Aorta (tissue), 5 donors: ENCODE results near the gene LRFN4. TPM values are rescaled to one million over a fixed set of nuclear protein-coding genes. Genes with fewer than 3 reads are reported as not detected.

Experiments used
- ATAC-seq: fragments of 200-7000 bp; cut with Tn5 transposase; one replicate; pipeline ENCODE4 v1.9.1; 2022; ENCODE audit warnings: moderate library complexity; ENCODE audit not compliant: low FRiP score
- DNase-seq, 2 donors: peaks; one replicate each; pipeline ENCODE4 v3.0.0-alpha.2; 2020
- H3K27ac ChIP-seq, 2 donors: one replicate each; pipeline ENCODE4 v1.5.1; 2013; ENCODE audit warnings: low read length in 2 of 2, mild to moderate bottlenecking in 2 of 2, moderate library complexity in 2 of 2, control low read depth in 1 of 2, inconsistent platforms in 1 of 2, low read depth in 1 of 2
- H3K27me3 ChIP-seq, 2 donors: one replicate each; pipeline ENCODE4 v1.6.1; 2013; ENCODE audit warnings: control low read depth in 1 of 2, low read length in 1 of 2, mild to moderate bottlenecking in 1 of 2, moderate library complexity in 1 of 2; ENCODE audit not compliant: insufficient read depth in 2 of 2, control insufficient read depth in 1 of 2
- H3K36me3 ChIP-seq, 2 donors: one replicate each; pipeline ENCODE4 v1.6.1; 2013; ENCODE audit warnings: control low read depth in 1 of 2, low read length in 1 of 2, mild to moderate bottlenecking in 1 of 2; ENCODE audit not compliant: insufficient read depth in 2 of 2, control insufficient read depth in 1 of 2
- H3K4me1 ChIP-seq, 2 donors: one replicate each; pipeline ENCODE4 v1.6.1; 2013; ENCODE audit warnings: low read length in 2 of 2, control low read depth in 1 of 2, mild to moderate bottlenecking in 1 of 2, moderate library complexity in 1 of 2; ENCODE audit not compliant: insufficient read depth in 2 of 2, control insufficient read depth in 1 of 2
- H3K4me3 ChIP-seq, 2 donors: one replicate each; pipeline ENCODE4 v1.5.1; 2013; ENCODE audit warnings: low read length in 2 of 2, control low read depth in 1 of 2, mild to moderate bottlenecking in 1 of 2
- H3K9me3 ChIP-seq: one replicate; pipeline ENCODE4 v1.6.1; 2013; ENCODE audit warnings: mild to moderate bottlenecking, low read length; ENCODE audit not compliant: control insufficient read depth
- WGBS, 2 donors: extraction: QIAGEN DNeasy Blood & Tissue Kit; methylation state at CpG; one replicate each; pipeline ENCODE4 v1.1.7; 2013; 5-methylcytosine and 5-hydroxymethylcytosine counted together
- intact Hi-C, 2 donors: fragments of 100-400 bp; cut with DNase I; formaldehyde crosslinking; loops; one replicate each; pipeline versions ENCODE4 v1.14.2 to v1.15.0; 2022
- polyA plus RNA-seq, 2 donors: library from polyadenylated mRNA; stranded (reverse); fragments of 200-250 nt; gene quantifications; one replicate each; pipeline ENCODE4 v1.2.3, GENCODE V29; 2013
- total RNA-seq, 2 donors: library from RNA; stranded (reverse); fragmentation: NEBNext Ultra II Directional; extraction: Animal tissue kit (Norgen Biotek cat#: 25700); gene quantifications; one replicate each; pipeline ENCODE4 v1.2.1, GENCODE V29; 2021
- donor health status: healthy with polysubstance abuse.
- donor health status: Bipolar disorder and iron deficiency.
- donor health status: DM: no; HTN: no; CAD: no.
- donor health status: DM: no; HTN: no; CAD: no.
- donor health status: DM: yes; HTN: yes; CAD: no.

LRFN4 gene
- total and polyA plus RNA-seq, 4 donors, result 4.4 to 13.8 (median 9.8) TPM

DNA sequence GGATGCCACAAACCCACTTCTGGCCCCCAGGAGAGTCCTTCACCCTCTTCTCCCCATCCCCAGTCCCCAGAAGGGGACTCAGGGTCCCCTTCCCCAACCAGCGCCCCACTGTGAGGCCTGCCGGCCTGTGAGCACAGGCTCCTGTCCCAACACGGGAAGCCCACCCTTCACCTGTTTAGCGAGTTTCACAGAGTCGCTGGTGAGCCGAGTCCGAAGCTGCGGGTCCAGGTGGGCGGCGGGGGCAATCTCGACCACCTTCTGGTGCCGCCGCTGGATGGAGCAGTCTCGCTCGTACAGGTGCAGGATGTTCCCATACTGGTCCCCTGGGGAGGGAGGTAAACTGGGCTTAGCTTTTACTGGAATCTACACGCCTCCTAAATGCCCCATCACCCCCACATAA lies 13.3 kb downstream of the LRFN4 start:
- Histone ChIP-seq H3K27me3 (no peaks in the 10 kb centered on the region), H3K4me3 (no peak overlapping the region), H3K36me3 (peaks cover 0 to 5% of the 10 kb centered on the region in 2 donors), H3K4me1 (no peaks in the 10 kb centered on the region), H3K27ac (no peak overlapping the region), H3K9me3 (no peaks in the 10 kb centered on the region)
- 96% methylated on average over 15 to 16 of the region's 16 CpGs for WGBS, 2 donors
- no peak for DNase-seq
- no peak for ATAC-seq
- intact Hi-C loops, result no loop called here

DNA sequence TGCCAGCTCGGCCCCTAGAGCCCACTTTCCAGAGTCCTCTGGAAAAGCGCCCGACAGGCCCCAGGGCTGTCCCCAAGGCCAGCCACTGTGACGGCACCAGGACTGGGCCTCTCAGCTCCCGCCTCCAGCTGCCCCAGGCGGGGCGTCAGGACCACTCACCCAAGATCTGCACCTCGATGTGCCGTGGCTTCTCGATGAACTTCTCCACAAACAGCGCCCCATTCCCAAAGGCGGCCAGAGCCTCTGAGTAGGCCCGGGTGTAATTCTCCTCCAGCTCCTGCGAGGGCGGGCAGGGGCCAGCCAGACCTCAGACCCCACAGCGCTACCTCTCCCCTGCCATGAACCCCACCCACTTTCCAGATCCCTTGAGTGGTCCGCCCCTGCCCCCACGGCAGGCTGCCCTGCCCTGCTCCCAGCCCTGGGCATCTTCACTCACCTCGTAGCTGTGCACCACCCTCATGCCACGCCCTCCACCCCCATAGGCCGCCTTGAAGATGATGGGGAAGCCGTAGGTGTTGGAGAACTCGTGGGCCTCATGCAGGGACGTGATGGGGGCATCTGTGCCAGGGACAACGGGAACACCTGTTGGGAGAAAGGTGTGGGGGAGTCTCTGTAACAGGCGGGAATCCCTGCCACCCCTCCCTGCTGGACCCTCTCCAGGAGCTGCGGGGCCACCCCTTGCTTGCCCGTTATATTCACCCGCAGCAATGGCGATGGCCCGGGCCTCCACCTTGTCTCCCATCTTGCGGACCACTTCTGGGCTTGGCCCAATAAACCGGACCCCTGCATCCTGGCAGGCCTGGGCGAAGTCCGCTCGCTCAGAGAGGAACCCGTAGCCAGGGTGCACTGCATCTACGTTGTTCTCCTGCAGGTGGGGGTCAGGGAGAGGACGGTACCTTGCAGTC lies 14.0 kb downstream of the LRFN4 start:
- H3K36me3 ChIP-seq, result peaks cover 0 to 5% of the 10 kb centered on the region in 2 donors
- DNase-seq, result no peak
- no peaks in the 10 kb centered on the region for H3K27me3 ChIP-seq
- 94 to 95% methylated on average over 39 of the region's 39 CpGs for WGBS, 2 donors
- intact Hi-C loops, result no loop called here
- H3K9me3 ChIP-seq, result no peaks in the 10 kb centered on the region
- no peaks in the 10 kb centered on the region for H3K4me1 ChIP-seq
- H3K4me3 ChIP-seq, result no peak overlapping the region
- ATAC-seq, result no peak
- H3K27ac ChIP-seq, result no peak overlapping the region

DNA sequence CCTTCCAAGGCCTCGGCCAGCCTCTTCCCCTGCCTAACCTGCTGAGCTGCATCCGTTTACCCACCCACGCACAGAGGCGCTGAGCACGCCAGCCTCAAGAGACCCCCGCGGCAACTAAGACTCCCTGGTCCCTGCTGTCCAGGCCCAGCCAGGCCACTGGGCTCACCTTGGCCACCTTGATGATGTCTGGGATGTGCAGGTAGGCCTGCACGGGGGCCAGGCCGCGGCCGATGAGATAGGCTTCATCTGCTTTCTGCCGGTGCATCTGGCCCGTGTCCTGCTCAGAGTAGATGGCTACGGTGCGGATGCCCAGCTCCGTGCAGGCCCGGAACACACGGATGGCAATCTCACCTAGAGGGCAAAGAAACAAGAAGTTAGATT lies 14.6 kb downstream of the LRFN4 start:
- peaks cover 0 to 5% of the 10 kb centered on the region in 2 donors for H3K36me3 ChIP-seq
- WGBS, 2 donors, result 95 to 96% methylated on average over 18 of the region's 18 CpGs
- H3K9me3 ChIP-seq, result no peaks in the 10 kb centered on the region
- no peak for DNase-seq
- no peak overlapping the region for H3K4me3 ChIP-seq
- no peaks in the 10 kb centered on the region for H3K4me1 ChIP-seq
- intact Hi-C loops, result no loop called here
- H3K27me3 ChIP-seq, result no peaks in the 10 kb centered on the region
- H3K27ac ChIP-seq, result no peak overlapping the region
- no peak for ATAC-seq

GRCh38 chr11:66874232-66874631 lies 17.4 kb downstream of the LRFN4 start:
- no peaks in the 10 kb centered on the region for H3K9me3 ChIP-seq
- no peaks in the 10 kb centered on the region for H3K4me1 ChIP-seq
- H3K27me3 ChIP-seq, result no peaks in the 10 kb centered on the region
- intact Hi-C loops, result no loop called here
- H3K27ac ChIP-seq, result no peak overlapping the region
- H3K4me3 ChIP-seq, result no peak overlapping the region
- peaks cover 0 to 5% of the 10 kb centered on the region in 2 donors for H3K36me3 ChIP-seq
- WGBS, 2 donors, result 88 to 89% methylated on average over 6 of the region's 6 CpGs
- ATAC-seq (no peak), DNase-seq (no peak)

- no peak for DNase-seq
- H3K27ac ChIP-seq, result no peak overlapping the region
- H3K27me3 ChIP-seq, result no peaks in the 10 kb centered on the region
- no peak for ATAC-seq
- intact Hi-C loops, result no loop called here
- H3K4me1 ChIP-seq, result no peaks in the 10 kb centered on the region
- peaks cover 0 to 5% of the 10 kb centered on the region in 2 donors for H3K36me3 ChIP-seq
- no peak overlapping the region for H3K4me3 ChIP-seq
- H3K9me3 ChIP-seq, result no peaks in the 10 kb centered on the region
- 88 to 90% methylated on average over 13 of the region's 13 CpGs for WGBS, 2 donors
These were observed 18.5 kb downstream of the LRFN4 start for GRCh38 chr11:66875378-66875777.

DNA sequence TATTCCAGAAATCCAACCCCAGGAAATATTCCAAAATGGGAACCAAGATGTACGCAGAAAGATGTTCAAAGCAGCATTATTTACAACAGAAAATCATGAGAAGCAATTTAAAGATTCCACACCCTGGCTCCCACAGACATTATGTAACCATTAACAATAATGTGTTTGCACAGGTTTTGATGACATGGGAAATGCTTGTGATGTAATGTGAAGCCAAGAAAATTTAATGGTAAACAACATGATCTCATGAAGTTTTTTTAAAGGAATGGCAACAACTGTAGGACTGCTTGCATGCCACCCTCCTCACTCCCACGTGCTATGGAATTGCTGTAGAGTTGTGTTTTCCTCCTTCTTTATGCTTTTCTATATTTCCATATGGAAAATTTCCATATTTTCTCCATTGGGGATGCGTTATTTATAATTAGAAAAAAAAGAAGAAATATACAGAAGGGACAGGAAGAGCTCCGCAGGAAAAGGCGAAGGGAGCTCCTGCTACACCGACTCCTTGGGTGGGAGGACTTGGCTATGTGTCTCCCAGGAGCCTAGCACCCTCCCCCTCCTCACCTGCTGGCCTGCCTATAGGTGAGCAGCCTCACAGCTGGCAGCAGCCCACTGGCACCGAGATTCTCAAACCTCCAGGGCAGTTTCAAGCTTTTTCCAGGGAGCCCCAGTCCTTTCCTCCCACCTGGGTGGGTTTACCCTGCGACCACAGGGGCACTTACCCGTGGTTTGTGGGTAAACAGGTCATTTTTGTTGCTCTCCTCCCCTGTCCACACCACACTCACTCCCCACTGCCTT lies 20.9 kb downstream of the LRFN4 start:
- no peak for DNase-seq
- no peaks in the 10 kb centered on the region for H3K36me3 ChIP-seq
- no peaks in the 10 kb centered on the region for H3K27me3 ChIP-seq
- no peak for ATAC-seq
- H3K27ac ChIP-seq, result no peak overlapping the region
- intact Hi-C loops, result no loop called here
- 92 to 93% methylated on average over 9 of the region's 9 CpGs for WGBS, 2 donors
- no peaks in the 10 kb centered on the region for H3K4me1 ChIP-seq
- no peak overlapping the region for H3K4me3 ChIP-seq
- H3K9me3 ChIP-seq, result no peaks in the 10 kb centered on the region

- ATAC-seq (no peak), DNase-seq (no peak)
- Histone ChIP-seq H3K36me3 (no peaks in the 10 kb centered on the region), H3K27ac (no peak overlapping the region), H3K9me3 (no peaks in the 10 kb centered on the region), H3K4me1 (no peaks in the 10 kb centered on the region), H3K27me3 (no peaks in the 10 kb centered on the region), H3K4me3 (no peak overlapping the region)
- 60 to 62% methylated on average over 12 of the region's 12 CpGs for WGBS, 2 donors
- intact Hi-C loops, result no loop called here
These were observed 21.6 kb downstream of the LRFN4 start for GRCh38 chr11:66878474-66878873.

- H3K9me3 ChIP-seq, result no peaks in the 10 kb centered on the region
- 94 to 97% methylated on average over 7 of the region's 7 CpGs for WGBS, 2 donors
- H3K4me1 ChIP-seq, result no peaks in the 10 kb centered on the region
- H3K27ac ChIP-seq, result no peak overlapping the region
- H3K36me3 ChIP-seq, result no peaks in the 10 kb centered on the region
- H3K4me3 ChIP-seq, result no peak overlapping the region
- ATAC-seq (no peak), DNase-seq (no peak)
- H3K27me3 ChIP-seq, result no peaks in the 10 kb centered on the region
- intact Hi-C loops, result no loop called here
These were observed 22.1 kb downstream of the LRFN4 start for GRCh38 chr11:66879000-66879399.
